Measurements from ENCODE around the gene THADA.

- no peak for TF ChIP-seq CTCF (IDR thresholded peaks at IDR 0.05)
- TF ChIP-seq EP300 (IDR thresholded peaks at IDR 0.05): no peak
- TF ChIP-seq POLR2A (IDR thresholded peaks at IDR 0.05): no peak
- TF ChIP-seq POLR2AphosphoS5 (IDR thresholded peaks at IDR 0.05): no peak
Measured at GRCh38 chr2:43265421-43265820, 330.4 kb downstream of the THADA start.

Data from upper lobe of left lung (tissue), 4 donors.